Mesenchymal stem cell (in vitro differentiated cells and primary cell): ENCODE results near the gene RHOF.

Experiments
- DNase-seq: peaks from one replicate; pipeline ENCODE4 v3.0.0-alpha.2; 2013
- H2AFZ ChIP-seq: one replicate; pipeline ENCODE4 v1.6.1; 2013; ENCODE audit warnings: low read depth, mild to moderate bottlenecking, control low read depth, inconsistent platforms, low read length, moderate library complexity
- H2AK5ac ChIP-seq: 2 replicates; pipeline ENCODE4 v1.6.1; 2013; ENCODE audit warnings: low read length, moderate library complexity, mild to moderate bottlenecking, inconsistent platforms; ENCODE audit not compliant: severe bottlenecking
- H2BK120ac ChIP-seq: one replicate; pipeline ENCODE4 v1.6.1; 2013; ENCODE audit warnings: low read depth, mild to moderate bottlenecking, inconsistent platforms, low read length, moderate library complexity
- H2BK12ac ChIP-seq, 2 experiments: one replicate each; pipeline ENCODE4 v1.6.1; 2013; ENCODE audit warnings: inconsistent platforms in 2 of 2, low read length in 2 of 2, mild to moderate bottlenecking in 2 of 2, moderate library complexity in 2 of 2, control low read depth in 1 of 2
- H2BK15ac ChIP-seq: one replicate; pipeline ENCODE4 v1.6.1; 2013; ENCODE audit warnings: mild to moderate bottlenecking, low read depth, inconsistent platforms; ENCODE audit not compliant: poor library complexity, severe bottlenecking
- H2BK5ac ChIP-seq: 2 replicates; pipeline ENCODE4 v1.6.1; 2013; ENCODE audit warnings: low read depth, mild to moderate bottlenecking, low read length, control low read depth, inconsistent platforms; ENCODE audit not compliant: poor library complexity, severe bottlenecking
- H3K14ac ChIP-seq, 2 experiments: one replicate each; pipeline ENCODE4 v1.6.1; 2013; ENCODE audit warnings: inconsistent platforms in 2 of 2, low read length in 2 of 2, control low read depth in 1 of 2, mild to moderate bottlenecking in 1 of 2, moderate library complexity in 1 of 2
- H3K18ac ChIP-seq, 2 experiments: one replicate each; pipeline ENCODE4 v1.6.1; 2013; ENCODE audit warnings: inconsistent platforms in 2 of 2, low read length in 2 of 2, control low read depth in 1 of 2, low read depth in 1 of 2, mild to moderate bottlenecking in 1 of 2
- H3K23ac ChIP-seq, 2 experiments: one replicate each; pipeline ENCODE4 v1.6.1; 2013; ENCODE audit warnings: inconsistent platforms in 2 of 2, low read length in 2 of 2, mild to moderate bottlenecking in 2 of 2, moderate library complexity in 2 of 2, control low read depth in 1 of 2
- H3K27ac ChIP-seq: 2 replicates; pipeline ENCODE4 v1.5.1; 2013; ENCODE audit warnings: mild to moderate bottlenecking, moderate library complexity, low read length, control low read depth, inconsistent platforms; ENCODE audit not compliant: poor library complexity, severe bottlenecking
- H3K27me3 ChIP-seq, 2 experiments: 2 replicates each; pipeline versions ENCODE4 v1.6.1 to v1.7.0; 2013; ENCODE audit warnings: low read length in 2 of 2, mild to moderate bottlenecking in 2 of 2, moderate library complexity in 2 of 2, control low read depth in 1 of 2, inconsistent platforms in 1 of 2; ENCODE audit not compliant: control insufficient read depth in 1 of 2, insufficient read depth in 1 of 2
- H3K36me3 ChIP-seq, 2 experiments: 2 replicates each; pipeline versions ENCODE4 v1.6.1 to v1.7.0; 2013; ENCODE audit warnings: low read length in 2 of 2, control low read depth in 1 of 2, inconsistent platforms in 1 of 2, low read depth in 1 of 2, mild to moderate bottlenecking in 1 of 2; ENCODE audit not compliant: insufficient read depth in 2 of 2, control insufficient read depth in 1 of 2
- H3K4ac ChIP-seq, 2 experiments: one replicate each; pipeline ENCODE4 v1.6.1; 2013; ENCODE audit warnings: inconsistent platforms in 2 of 2, low read length in 2 of 2, mild to moderate bottlenecking in 2 of 2, moderate library complexity in 2 of 2, control low read depth in 1 of 2, low read depth in 1 of 2
- H3K4me1 ChIP-seq: 2 replicates; pipeline ENCODE4 v1.6.1; 2013; ENCODE audit warnings: low read depth, low read length, control low read depth; ENCODE audit not compliant: control insufficient read depth, insufficient read depth
- H3K4me2 ChIP-seq: 2 replicates; pipeline ENCODE4 v1.6.1; 2013; ENCODE audit warnings: low read length, mild to moderate bottlenecking, inconsistent platforms; ENCODE audit not compliant: poor library complexity, severe bottlenecking
- H3K4me3 ChIP-seq, 2 experiments: 2 replicates each; pipeline versions ENCODE4 v1.5.1 to v1.7.0; 2013; ENCODE audit warnings: low read length in 2 of 2, mild to moderate bottlenecking in 2 of 2, control low read depth in 1 of 2, low read depth in 1 of 2; ENCODE audit not compliant: insufficient read depth in 1 of 2
- H3K79me1 ChIP-seq: replicated peaks from 2 replicates; pipeline ENCODE4 v1.6.1; 2013; ENCODE audit warnings: mild to moderate bottlenecking, control low read depth, low read length, inconsistent platforms; ENCODE audit not compliant: poor library complexity, severe bottlenecking
- H3K9ac ChIP-seq: 2 replicates; pipeline ENCODE4 v1.7.0; 2013; ENCODE audit warnings: mild to moderate bottlenecking, low read length, moderate library complexity
- H3K9me3 ChIP-seq: 2 replicates; pipeline ENCODE4 v1.7.0; 2013; ENCODE audit warnings: mild to moderate bottlenecking, low read length; ENCODE audit not compliant: control insufficient read depth
- H4K8ac ChIP-seq: one replicate; pipeline ENCODE4 v1.6.1; 2013; ENCODE audit warnings: inconsistent platforms, mild to moderate bottlenecking, low read length, moderate library complexity
- H4K91ac ChIP-seq: one replicate; pipeline ENCODE4 v1.6.1; 2013; ENCODE audit warnings: mild to moderate bottlenecking, low read length, inconsistent platforms
- WGBS: methylation state at CpG from one replicate; pipeline ENCODE4 v1.1.7; 2013; ENCODE audit warnings: mixed read lengths; 5-methylcytosine and 5-hydroxymethylcytosine counted together

RHOF gene

DNA sequence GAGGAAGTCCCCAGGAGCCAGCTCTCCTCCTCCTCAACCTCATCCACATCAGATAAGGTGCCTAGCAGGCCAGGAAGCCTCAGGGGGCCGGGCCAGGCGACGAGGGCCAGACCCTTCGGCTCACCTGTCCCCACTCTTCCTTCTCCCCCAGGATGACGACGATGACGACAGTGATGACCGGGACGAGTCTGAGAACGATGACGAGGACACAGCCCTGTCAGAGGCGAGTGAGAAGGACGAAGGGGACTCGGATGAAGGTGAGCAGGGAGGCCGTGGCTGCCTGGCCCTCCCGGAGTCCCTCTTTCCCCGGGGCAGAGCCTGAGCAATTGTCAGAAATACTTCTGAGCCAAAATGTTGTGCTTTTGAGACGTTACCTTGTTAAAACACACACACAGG is 24.2 kb upstream of the RHOF start:
- Histone ChIP-seq H2AK5ac (no peak overlapping the region), H3K4ac (no peak overlapping the region), H4K8ac (no peak overlapping the region), H3K14ac (no peak overlapping the region), H3K9me3 (no peaks in the 10 kb centered on the region), H3K27ac (no peak overlapping the region), H3K23ac (no peak overlapping the region), H3K9ac (no peak overlapping the region), H3K27me3 (no peaks in the 10 kb centered on the region), H3K36me3 (peaks cover 74 to 84% of the 10 kb centered on the region in 2 experiments), H2BK120ac (no peak overlapping the region), H3K4me3 (no peak overlapping the region), H3K18ac (no peak overlapping the region), H3K4me2 (no peak overlapping the region), H2BK12ac (no peak overlapping the region), H3K4me1 (peaks cover 7% of the 10 kb centered on the region), H3K79me1 (peaks cover 37% of the 10 kb centered on the region), H2BK5ac (no peak overlapping the region), H2BK15ac (no peak overlapping the region), H4K91ac (no peak overlapping the region), H2AFZ (no peak overlapping the region)
- no peak for DNase-seq
- 95% methylated on average over 18 of the region's 18 CpGs for WGBS

DNA sequence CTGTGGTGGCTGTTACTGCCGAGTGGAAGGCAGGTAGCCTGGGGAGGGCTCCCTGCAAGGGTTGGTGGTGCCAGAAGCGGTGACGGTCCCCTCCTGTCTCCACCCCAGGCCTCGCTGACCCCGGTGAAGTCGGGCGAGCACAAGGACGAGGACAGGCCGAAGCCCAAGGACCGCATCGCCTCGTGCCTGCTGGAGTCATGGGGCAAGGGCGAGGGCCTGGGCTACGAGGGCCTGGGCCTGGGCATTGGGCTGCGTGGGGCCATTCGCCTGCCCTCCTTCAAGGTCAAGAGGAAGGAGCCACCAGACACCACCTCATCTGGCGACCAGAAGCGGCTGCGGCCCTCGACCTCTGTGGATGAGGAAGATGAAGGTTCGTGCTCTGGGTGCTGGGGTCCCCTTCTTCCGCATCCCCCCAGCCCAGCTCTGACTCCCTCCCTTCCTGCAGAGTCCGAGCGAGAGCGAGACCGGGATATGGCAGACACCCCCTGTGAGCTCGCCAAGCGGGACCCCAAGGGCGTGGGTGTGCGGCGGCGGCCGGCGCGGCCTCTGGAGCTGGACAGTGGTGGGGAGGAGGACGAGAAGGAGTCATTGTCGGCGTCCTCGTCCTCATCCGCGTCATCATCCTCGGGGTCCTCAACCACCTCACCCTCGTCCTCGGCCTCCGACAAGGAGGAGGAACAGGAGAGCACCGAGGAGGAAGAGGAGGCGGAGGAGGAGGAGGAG is 23.6 kb upstream of the RHOF start:
- Histone ChIP-seq H3K4me1 (peaks cover 8% of the 10 kb centered on the region), H3K9me3 (no peaks in the 10 kb centered on the region), H4K91ac (no peak overlapping the region), H2BK12ac (no peak overlapping the region), H4K8ac (no peak overlapping the region), H3K36me3 (peaks cover 68 to 80% of the 10 kb centered on the region in 2 experiments), H2BK120ac (no peak overlapping the region), H2BK5ac (no peak overlapping the region), H2BK15ac (no peak overlapping the region), H3K9ac (no peak overlapping the region), H2AK5ac (no peak overlapping the region), H3K23ac (no peak overlapping the region), H3K79me1 (peaks cover 33% of the 10 kb centered on the region), H3K27me3 (no peaks in the 10 kb centered on the region), H3K4me3 (no peak overlapping the region), H3K14ac (no peak overlapping the region), H3K18ac (no peak overlapping the region), H3K4me2 (no peak overlapping the region), H2AFZ (no peak overlapping the region), H3K27ac (no peak overlapping the region), H3K4ac (no peak overlapping the region)
- WGBS = 97% methylated on average over 27 of the region's 47 CpGs
- no peak for DNase-seq

GRCh38 chr12:121815263-121815662 is 21.8 kb upstream of the RHOF start:
- Histone ChIP-seq H3K27me3 (no peaks in the 10 kb centered on the region), H3K23ac (no peak overlapping the region), H3K36me3 (peaks cover 68 to 80% of the 10 kb centered on the region in 2 experiments), H3K18ac (no peak overlapping the region), H2AK5ac (no peak overlapping the region), H3K4me2 (no peak overlapping the region), H3K79me1 (peaks cover 34% of the 10 kb centered on the region), H2BK5ac (no peak overlapping the region), H2BK15ac (no peak overlapping the region), H2BK12ac (no peak overlapping the region), H4K91ac (no peak overlapping the region), H2BK120ac (no peak overlapping the region), H3K4me3 (no peak overlapping the region), H3K14ac (no peak overlapping the region), H3K4ac (no peak overlapping the region), H3K27ac (no peak overlapping the region), H2AFZ (no peak overlapping the region), H3K9ac (no peak overlapping the region), H3K9me3 (no peaks in the 10 kb centered on the region), H4K8ac (no peak overlapping the region), H3K4me1 (peaks cover 23% of the 10 kb centered on the region)
- no peak for DNase-seq
- WGBS = 94% methylated on average over 8 of the region's 8 CpGs

DNA sequence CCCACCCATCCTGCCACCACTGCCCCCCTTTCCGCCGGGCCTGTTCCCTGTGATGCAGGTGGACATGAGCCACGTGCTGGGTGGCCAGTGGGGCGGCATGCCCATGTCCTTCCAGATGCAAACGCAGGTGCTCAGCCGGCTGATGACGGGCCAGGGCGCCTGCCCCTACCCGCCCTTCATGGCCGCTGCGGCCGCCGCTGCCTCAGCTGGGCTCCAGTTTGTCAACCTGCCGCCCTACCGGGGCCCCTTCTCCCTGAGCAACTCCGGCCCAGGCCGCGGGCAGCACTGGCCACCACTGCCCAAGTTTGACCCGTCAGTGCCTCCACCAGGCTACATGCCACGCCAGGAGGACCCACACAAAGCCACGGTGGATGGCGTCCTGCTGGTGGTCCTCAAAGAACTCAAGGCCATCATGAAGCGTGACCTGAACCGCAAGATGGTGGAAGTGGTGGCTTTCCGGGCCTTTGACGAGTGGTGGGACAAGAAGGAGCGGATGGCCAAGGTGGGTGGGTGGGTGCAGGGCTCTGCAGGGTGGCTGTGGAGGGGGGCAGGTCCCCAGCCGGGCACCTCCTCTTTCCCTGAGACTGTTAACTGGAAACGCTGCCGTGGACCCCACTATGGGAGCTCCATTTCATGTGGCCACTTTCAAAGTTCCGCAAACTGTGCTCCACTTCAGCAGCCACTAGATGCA is 21.1 kb upstream of the RHOF start:
- no peaks in the 10 kb centered on the region for H3K27me3 ChIP-seq
- no peak overlapping the region for H2BK12ac ChIP-seq
- 96% methylated on average over 31 of the region's 31 CpGs for WGBS
- no peak overlapping the region for H2AK5ac ChIP-seq
- no peak overlapping the region for H3K9ac ChIP-seq
- no peak overlapping the region for H4K8ac ChIP-seq
- no peak overlapping the region for H2BK120ac ChIP-seq
- no peak overlapping the region for H3K14ac ChIP-seq
- H3K23ac ChIP-seq = no peak overlapping the region
- no peak overlapping the region for H3K4ac ChIP-seq
- H3K36me3 ChIP-seq = peaks cover 66 to 80% of the 10 kb centered on the region in 2 experiments
- H4K91ac ChIP-seq = peak overlapping the region; percentile 61
- H2BK15ac ChIP-seq = no peak overlapping the region
- no peak overlapping the region for H3K18ac ChIP-seq
- peaks cover 26% of the 10 kb centered on the region for H3K4me1 ChIP-seq
- H3K79me1 ChIP-seq = peaks cover 31% of the 10 kb centered on the region
- H3K27ac ChIP-seq = no peak overlapping the region
- DNase-seq = no peak
- no peak overlapping the region for H2BK5ac ChIP-seq
- no peak overlapping the region for H3K4me2 ChIP-seq
- no peaks in the 10 kb centered on the region for H3K9me3 ChIP-seq
- H2AFZ ChIP-seq = no peak overlapping the region
- H3K4me3 ChIP-seq = no peak overlapping the region
